ENCODE measurements around the gene PTGER2. TPM values are rescaled to one million over a fixed set of nuclear protein-coding genes. Genes with fewer than 3 reads are reported as not detected.

The PTGER2 gene
- total RNA-seq, 1 experiment from 2014 or later, result 0.57 TPM

- no peaks in the 10 kb centered on the region for H4K20me1 ChIP-seq (ENCODE audit: insufficient read depth)
- no peak overlapping the region for H3K27ac ChIP-seq (ENCODE audit: low read depth, low read length)
- H3K27me3 ChIP-seq (ENCODE audit: insufficient read depth, low read length), result no peaks in the 10 kb centered on the region
- H2AFZ ChIP-seq (ENCODE audit: low read depth, low read length, poor library complexity, severe bottlenecking), result peak overlapping the region; percentile 81
- no TSS peak for BruUV-seq (replicated peaks)
- no peak overlapping the region for H3K4me2 ChIP-seq (ENCODE audit: low read length)
- H3K4me1 ChIP-seq (ENCODE audit: control insufficient read depth in 1 of 2, insufficient read depth in 2 of 2, low read length in 2 of 2), result no peaks in the 10 kb centered on the region
- no peak for TF ChIP-seq TCF7L2 (IDR thresholded peaks at IDR 0.05; ENCODE audit: borderline replicate concordance, extremely low read depth, insufficient read depth, insufficient read length)
- TF ChIP-seq, protein P1, sequence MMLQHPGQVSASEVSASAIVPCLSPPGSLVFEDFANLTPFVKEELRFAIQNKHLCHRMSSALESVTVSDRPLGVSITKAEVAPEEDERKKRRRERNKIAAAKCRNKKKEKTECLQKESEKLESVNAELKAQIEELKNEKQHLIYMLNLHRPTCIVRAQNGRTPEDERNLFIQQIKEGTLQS (IDR thresholded peaks at IDR 0.05), result no peak
- TF ChIP-seq ZBTB33 (IDR thresholded peaks at IDR 0.05; ENCODE audit: extremely low read depth, insufficient replicate concordance, low read length), result no peak
- TF ChIP-seq REST (IDR thresholded peaks at IDR 0.05; ENCODE audit: low read depth), result no peak
- TF ChIP-seq EZH2 (IDR thresholded peaks at IDR 0.05), result no peak
- TF ChIP-seq EZH2phosphoT487 (IDR thresholded peaks at IDR 0.05; ENCODE audit: borderline replicate concordance), result no peak
- TF ChIP-seq CEBPB (IDR thresholded peaks at IDR 0.05; ENCODE audit: low read depth), result no peak
- TF ChIP-seq YY1 (IDR thresholded peaks at IDR 0.05; ENCODE audit: extremely low read depth, insufficient replicate concordance, low read depth, low read length), result no peak
- TF ChIP-seq SRF (IDR thresholded peaks at IDR 0.05; ENCODE audit: low read depth), result no peak
- no peak for TF ChIP-seq ELF1 (IDR thresholded peaks at IDR 0.05; ENCODE audit: borderline replicate concordance, low read depth)
- no peak for TF ChIP-seq CTCF (IDR thresholded peaks at IDR 0.05 in 2 of 3, conservative IDR thresholded peaks at IDR 0.05 in 1 of 3; ENCODE audit: borderline replicate concordance in 1 of 3, insufficient read depth in 1 of 3, low read depth in 2 of 3, low read length in 2 of 3)
- TF ChIP-seq JUND (IDR thresholded peaks at IDR 0.05), result no peak
- TF ChIP-seq SP1 (IDR thresholded peaks at IDR 0.05; ENCODE audit: low read depth), result no peak
- intact Hi-C loops (cut with micrococcal nuclease), result no loop called here
- no peaks in the 10 kb centered on the region for H3K79me2 ChIP-seq (ENCODE audit: insufficient read depth, low read length)
- RAD21 ChIA-PET (ENCODE audit: low non-redundant PET in 1 of 2, low total read pairs in 2 of 2, uncharacterized antibody in 2 of 2, unreplicated experiment in 2 of 2), result no interaction called here
- no peak overlapping the region for H3K9ac ChIP-seq (ENCODE audit: low read length)
- ATAC-seq (no peak), DNase-seq (ENCODE audit: low read depth, low spot score) (no peak)
- POLR2A ChIA-PET, result no interaction called here
- no peaks in the 10 kb centered on the region for H3K9me2 ChIP-seq (ENCODE audit: insufficient read depth)
- CTCF ChIA-PET, result no interaction called here
- H3K4me3 ChIP-seq (replicated peaks in 1 of 2; ENCODE audit: low read depth in 1 of 2, low read length in 2 of 2), result no peak overlapping the region
- H3K9me3 ChIP-seq (ENCODE audit: control insufficient read depth in 1 of 2, insufficient read depth in 1 of 2, low read depth in 1 of 2, low read length in 2 of 2), result no peaks in the 10 kb centered on the region
- H3K36me3 ChIP-seq (ENCODE audit: control insufficient read depth in 1 of 2, insufficient read depth in 2 of 2, low read length in 2 of 2), result no peaks in the 10 kb centered on the region
Observed at GRCh38 chr14:52348776-52349175, 34.7 kb downstream of the PTGER2 start.
